ENCODE measurements around the gene ALPI. TPM values are rescaled to one million over a fixed set of nuclear protein-coding genes. Genes with fewer than 3 reads are reported as not detected.

The ALPI gene
- total RNA-seq, 2 experiments from 2014 or later, result not detected

DNA sequence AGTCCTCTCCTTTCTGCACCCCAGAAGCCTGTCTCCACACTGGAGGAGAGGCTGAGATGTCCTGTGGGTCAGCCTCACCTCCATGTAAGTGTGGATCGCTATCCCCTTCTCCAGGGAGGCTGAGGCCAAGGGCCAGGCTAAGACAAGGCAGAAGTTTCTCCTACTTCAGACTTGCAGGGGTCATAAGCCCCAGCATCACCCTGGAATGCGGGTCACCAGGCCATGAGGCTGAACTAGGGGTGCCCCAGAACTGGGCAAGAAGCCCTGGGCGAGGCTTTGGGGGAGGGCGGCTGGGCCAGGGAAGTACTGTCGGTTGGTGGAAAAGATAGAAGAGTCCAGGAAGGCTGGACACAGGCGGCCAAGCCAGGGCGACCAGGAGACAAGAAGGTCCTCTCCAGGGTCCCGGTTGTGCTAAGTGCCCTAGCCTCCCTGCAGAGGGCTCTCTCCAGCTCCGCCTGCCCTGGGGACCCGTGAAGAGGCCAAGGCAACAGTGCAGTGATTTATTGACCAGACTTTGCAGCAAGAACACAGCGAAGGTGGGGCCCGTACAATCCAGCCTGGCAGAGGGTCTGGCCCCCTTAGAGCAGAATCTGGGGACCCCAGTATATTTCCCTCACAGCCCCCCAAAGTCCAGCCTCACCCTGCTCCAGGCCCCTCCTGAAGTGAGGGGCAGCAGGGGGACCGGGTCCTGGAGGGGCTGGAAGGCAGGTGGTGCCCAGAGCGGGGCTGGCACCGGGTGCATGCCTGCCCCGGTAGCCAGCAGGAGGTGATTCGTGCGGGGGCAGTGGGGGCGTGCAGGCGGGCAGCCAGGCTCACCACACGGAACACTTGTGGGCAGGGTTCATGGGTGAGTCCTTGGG is 23.6 kb downstream of the ALPI start:
- Histone ChIP-seq H3K9me3 (ENCODE audit: control insufficient read depth in 1 of 2, insufficient read depth in 1 of 2, low read length in 2 of 2) (peaks cover 0 to 4% of the 10 kb centered on the region in 2 experiments), H3K36me3 (ENCODE audit: insufficient read depth, low read length) (no peaks in the 10 kb centered on the region), H3K4me1 (ENCODE audit: insufficient read depth, low read length) (no peaks in the 10 kb centered on the region), H3K4me3 (ENCODE audit: low read length) (no peak overlapping the region), H3K27me3 (ENCODE audit: control insufficient read depth in 1 of 2, insufficient read depth in 2 of 2, low read length in 2 of 2) (peaks cover 9 to 10% of the 10 kb centered on the region in 2 experiments), H3K27ac (ENCODE audit: low read depth in 1 of 2, low read length in 2 of 2) (no peak overlapping the region)
- H3K27me3 Mint-ChIP-seq, result peaks cover 22% of the 10 kb centered on the region
- H3K4me1 Mint-ChIP-seq (ENCODE audit: low read depth), result peaks cover 3% of the 10 kb centered on the region
- ChIA-PET CTCF (no interaction called here), POLR2A (no interaction called here)
- intact Hi-C loops (cut with DNase I, micrococcal nuclease), result no loop called here
- H3K36me3 Mint-ChIP-seq (ENCODE audit: low read depth), result no peaks in the 10 kb centered on the region
- no peak overlapping the region for H3K4me3 Mint-ChIP-seq
- TF ChIP-seq, protein P1, sequence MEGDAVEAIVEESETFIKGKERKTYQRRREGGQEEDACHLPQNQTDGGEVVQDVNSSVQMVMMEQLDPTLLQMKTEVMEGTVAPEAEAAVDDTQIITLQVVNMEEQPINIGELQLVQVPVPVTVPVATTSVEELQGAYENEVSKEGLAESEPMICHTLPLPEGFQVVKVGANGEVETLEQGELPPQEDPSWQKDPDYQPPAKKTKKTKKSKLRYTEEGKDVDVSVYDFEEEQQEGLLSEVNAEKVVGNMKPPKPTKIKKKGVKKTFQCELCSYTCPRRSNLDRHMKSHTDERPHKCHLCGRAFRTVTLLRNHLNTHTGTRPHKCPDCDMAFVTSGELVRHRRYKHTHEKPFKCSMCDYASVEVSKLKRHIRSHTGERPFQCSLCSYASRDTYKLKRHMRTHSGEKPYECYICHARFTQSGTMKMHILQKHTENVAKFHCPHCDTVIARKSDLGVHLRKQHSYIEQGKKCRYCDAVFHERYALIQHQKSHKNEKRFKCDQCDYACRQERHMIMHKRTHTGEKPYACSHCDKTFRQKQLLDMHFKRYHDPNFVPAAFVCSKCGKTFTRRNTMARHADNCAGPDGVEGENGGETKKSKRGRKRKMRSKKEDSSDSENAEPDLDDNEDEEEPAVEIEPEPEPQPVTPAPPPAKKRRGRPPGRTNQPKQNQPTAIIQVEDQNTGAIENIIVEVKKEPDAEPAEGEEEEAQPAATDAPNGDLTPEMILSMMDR (IDR thresholded peaks at IDR 0.05), result no peak
- DNase-seq (peak in 1 of 14 experiments; percentile 1), ATAC-seq (ENCODE audit: poor library complexity) (no peak)
- no peak overlapping the region for H3K27ac Mint-ChIP-seq
- no peaks in the 10 kb centered on the region for H3K9me3 Mint-ChIP-seq

GRCh38 chr2:232480201-232481190 is 24.5 kb downstream of the ALPI start:
- no peak overlapping the region for H3K27ac ChIP-seq (ENCODE audit: low read depth in 1 of 2, low read length in 2 of 2)
- H3K9me3 ChIP-seq (ENCODE audit: control insufficient read depth in 1 of 2, insufficient read depth in 1 of 2, low read length in 2 of 2), result peaks cover 0 to 10% of the 10 kb centered on the region in 2 experiments
- no peak overlapping the region for H3K4me3 ChIP-seq (ENCODE audit: low read length)
- peaks cover 14 to 16% of the 10 kb centered on the region in 2 experiments for H3K27me3 ChIP-seq (ENCODE audit: control insufficient read depth in 1 of 2, insufficient read depth in 2 of 2, low read length in 2 of 2)
- Mint-ChIP-seq H3K9me3 (no peaks in the 10 kb centered on the region), H3K4me1 (ENCODE audit: low read depth) (peaks cover 12% of the 10 kb centered on the region), H3K27me3 (peaks cover 24% of the 10 kb centered on the region), H3K27ac (no peak overlapping the region), H3K4me3 (no peak overlapping the region), H3K36me3 (ENCODE audit: low read depth) (no peaks in the 10 kb centered on the region)
- ATAC-seq (ENCODE audit: poor library complexity) (no peak), DNase-seq (peak in 1 of 14 experiments; percentile 3)
- POLR2A ChIA-PET, result no interaction called here
- intact Hi-C loops (cut with DNase I, micrococcal nuclease), result no loop called here
- CTCF ChIA-PET, result no interaction called here
- peaks cover 3% of the 10 kb centered on the region for H3K4me1 ChIP-seq (ENCODE audit: insufficient read depth, low read length)
- no peaks in the 10 kb centered on the region for H3K36me3 ChIP-seq (ENCODE audit: insufficient read depth, low read length)
- TF ChIP-seq, protein P1 (IDR thresholded peaks at IDR 0.05), result no peak

DNA sequence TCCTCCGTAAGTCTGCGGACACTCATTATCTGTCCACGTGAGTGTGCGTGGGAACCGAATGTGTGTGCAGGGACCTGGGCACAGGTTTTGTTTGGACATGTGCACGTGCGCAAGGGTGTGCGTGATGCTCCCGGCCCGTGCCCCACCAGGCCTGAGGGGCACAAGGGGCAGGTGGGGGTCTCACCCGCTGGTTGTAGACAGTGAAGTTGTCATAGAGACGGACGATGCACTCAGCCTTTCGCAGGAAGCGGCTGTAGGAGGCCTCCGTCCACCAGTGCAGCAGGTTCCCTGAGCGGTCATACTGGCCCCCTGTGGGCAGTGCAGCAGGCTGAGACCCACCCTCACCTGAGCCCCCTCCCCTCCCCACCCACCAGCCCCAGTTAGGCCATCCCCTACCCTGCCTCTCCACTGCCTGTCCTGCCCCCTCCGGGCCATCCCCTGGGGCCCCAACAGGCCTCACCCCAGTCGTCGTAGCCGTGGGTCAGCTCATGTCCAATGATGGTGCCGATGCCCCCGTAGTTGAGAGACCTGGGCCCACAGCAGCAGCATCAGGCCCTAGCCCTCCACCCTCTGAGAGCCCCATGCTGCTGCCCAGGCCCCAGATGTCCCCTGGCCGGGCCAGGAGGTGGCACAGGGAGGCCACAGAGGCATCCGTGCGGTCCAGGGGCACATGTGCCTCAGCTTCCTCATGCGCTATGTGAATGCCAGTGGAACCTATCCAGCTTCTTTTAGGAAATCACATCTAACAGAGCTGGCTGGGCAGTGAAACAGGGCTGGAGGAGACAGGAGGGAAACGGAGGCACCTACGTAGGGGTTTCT is 25.6 kb downstream of the ALPI start:
- H3K4me3 Mint-ChIP-seq, result no peak overlapping the region
- no peak for ATAC-seq (ENCODE audit: poor library complexity)
- H3K27ac Mint-ChIP-seq, result no peak overlapping the region
- ChIA-PET CTCF (no interaction called here), POLR2A (no interaction called here)
- TF ChIP-seq, protein P1 (IDR thresholded peaks at IDR 0.05), result no peak
- intact Hi-C loops (cut with DNase I, micrococcal nuclease), result no loop called here
- H3K9me3 Mint-ChIP-seq, result no peaks in the 10 kb centered on the region
- Histone ChIP-seq H3K4me3 (ENCODE audit: low read length) (no peak overlapping the region), H3K9me3 (ENCODE audit: control insufficient read depth in 1 of 2, insufficient read depth in 1 of 2, low read length in 2 of 2) (peaks cover 0 to 12% of the 10 kb centered on the region in 2 experiments), H3K36me3 (ENCODE audit: insufficient read depth, low read length) (no peaks in the 10 kb centered on the region), H3K27me3 (ENCODE audit: control insufficient read depth in 1 of 2, insufficient read depth in 2 of 2, low read length in 2 of 2) (peaks cover 13 to 19% of the 10 kb centered on the region in 2 experiments), H3K4me1 (ENCODE audit: insufficient read depth, low read length) (peaks cover 3% of the 10 kb centered on the region), H3K27ac (ENCODE audit: low read depth in 1 of 2, low read length in 2 of 2) (no peak overlapping the region)
- peak in 1 of 14 experiments; percentile 2 for DNase-seq
- no peaks in the 10 kb centered on the region for H3K36me3 Mint-ChIP-seq (ENCODE audit: low read depth)
- peaks cover 22% of the 10 kb centered on the region for H3K27me3 Mint-ChIP-seq
- peaks cover 12% of the 10 kb centered on the region for H3K4me1 Mint-ChIP-seq (ENCODE audit: low read depth)

All from CD4-positive, alpha-beta T cell (primary cell).